ENCODE measurements around the gene EREG.

DNA sequence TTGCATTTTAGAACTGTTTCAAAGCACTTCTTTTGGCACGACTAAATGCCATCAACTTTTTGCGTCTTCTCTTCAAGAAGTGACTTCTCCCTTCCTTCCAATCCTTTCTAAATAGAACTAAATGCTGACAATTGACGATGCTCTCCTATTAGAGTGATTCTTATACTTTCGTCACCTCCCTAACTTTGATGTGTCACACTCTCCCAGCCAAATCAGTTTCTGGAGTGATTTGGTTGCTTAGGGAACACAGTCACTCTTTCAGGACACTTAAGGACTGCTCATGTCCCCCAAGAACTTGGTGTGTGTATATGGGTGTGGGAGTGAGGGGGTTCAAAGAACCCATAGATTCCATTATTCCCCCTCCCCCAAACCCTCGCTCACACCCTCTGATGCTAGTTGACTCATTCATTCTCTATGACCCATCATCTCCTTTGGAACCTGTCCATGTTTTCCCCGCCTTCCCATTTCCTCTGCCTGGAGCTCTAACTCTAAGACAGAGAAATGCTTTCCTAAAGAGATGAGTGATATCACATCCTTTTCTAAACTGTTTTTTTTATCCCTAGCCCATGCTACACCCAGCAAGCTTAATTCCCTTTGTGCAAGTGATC is 53.2 kb downstream of the EREG start:
- TF ChIP-seq, protein P1, sequence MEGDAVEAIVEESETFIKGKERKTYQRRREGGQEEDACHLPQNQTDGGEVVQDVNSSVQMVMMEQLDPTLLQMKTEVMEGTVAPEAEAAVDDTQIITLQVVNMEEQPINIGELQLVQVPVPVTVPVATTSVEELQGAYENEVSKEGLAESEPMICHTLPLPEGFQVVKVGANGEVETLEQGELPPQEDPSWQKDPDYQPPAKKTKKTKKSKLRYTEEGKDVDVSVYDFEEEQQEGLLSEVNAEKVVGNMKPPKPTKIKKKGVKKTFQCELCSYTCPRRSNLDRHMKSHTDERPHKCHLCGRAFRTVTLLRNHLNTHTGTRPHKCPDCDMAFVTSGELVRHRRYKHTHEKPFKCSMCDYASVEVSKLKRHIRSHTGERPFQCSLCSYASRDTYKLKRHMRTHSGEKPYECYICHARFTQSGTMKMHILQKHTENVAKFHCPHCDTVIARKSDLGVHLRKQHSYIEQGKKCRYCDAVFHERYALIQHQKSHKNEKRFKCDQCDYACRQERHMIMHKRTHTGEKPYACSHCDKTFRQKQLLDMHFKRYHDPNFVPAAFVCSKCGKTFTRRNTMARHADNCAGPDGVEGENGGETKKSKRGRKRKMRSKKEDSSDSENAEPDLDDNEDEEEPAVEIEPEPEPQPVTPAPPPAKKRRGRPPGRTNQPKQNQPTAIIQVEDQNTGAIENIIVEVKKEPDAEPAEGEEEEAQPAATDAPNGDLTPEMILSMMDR (conservative IDR thresholded peaks at IDR 0.05): no peak
- TF ChIP-seq EZH2 (IDR thresholded peaks at IDR 0.05; ENCODE audit: low read depth): no peak

Data from PC-9 (cell line).